Glutamatergic neuron (in vitro differentiated cells): Measurements from ENCODE around the gene GNAZ. TPM values are rescaled to one million over a fixed set of nuclear protein-coding genes. Genes with fewer than 3 reads are reported as not detected.

Experiments
- DNase-seq: peaks from one replicate; pipeline ENCODE4 v3.0.0; 2022
- H3K27ac Mint-ChIP-seq: one replicate; pipeline ENCODE4 v1.8.0; 2020; ENCODE audit warnings: mild to moderate bottlenecking, mixed read lengths, inconsistent platforms; ENCODE audit not compliant: unreplicated experiment
- H3K27me3 Mint-ChIP-seq: one replicate; pipeline ENCODE4 v1.8.0; 2020; ENCODE audit warnings: mild to moderate bottlenecking, moderate library complexity, mixed read lengths, inconsistent platforms; ENCODE audit not compliant: unreplicated experiment
- H3K36me3 Mint-ChIP-seq: one replicate; pipeline ENCODE4 v1.8.0; 2020; ENCODE audit warnings: mild to moderate bottlenecking, mixed read lengths, inconsistent platforms; ENCODE audit not compliant: unreplicated experiment
- H3K4me1 Mint-ChIP-seq: one replicate; pipeline ENCODE4 v1.8.0; 2020; ENCODE audit warnings: mild to moderate bottlenecking, low read depth, mixed read lengths, inconsistent platforms; ENCODE audit not compliant: unreplicated experiment
- H3K4me3 Mint-ChIP-seq: one replicate; pipeline ENCODE4 v1.8.0; 2020; ENCODE audit warnings: mild to moderate bottlenecking, mixed read lengths, inconsistent platforms; ENCODE audit not compliant: unreplicated experiment
- H3K9me3 Mint-ChIP-seq: one replicate; pipeline ENCODE4 v1.8.0; 2020; ENCODE audit warnings: mild to moderate bottlenecking, moderate library complexity, mixed read lengths, inconsistent platforms; ENCODE audit not compliant: unreplicated experiment
- CTCF ChIP-seq: fragments of 200-600 bp; sonication (generic); IDR thresholded peaks from one replicate; pipeline ENCODE4 v1.5.0; 2021; ENCODE audit not compliant: partially characterized antibody, unreplicated experiment
- total RNA-seq: library from RNA; stranded (reverse); fragmentation: NEBNext Ultra II Directional; extraction: Animal tissue kit (Norgen Biotek cat#: 25700); gene quantifications from one replicate; pipeline ENCODE4 v1.2.1, GENCODE V29; 2021; ENCODE audit not compliant: unreplicated experiment

The GNAZ gene
- total RNA-seq, 1 donor from 2014 or later = 82.5 TPM

GRCh38 chr22:23118647-23119493 lies 48.6 kb downstream of the GNAZ start:
- Mint-ChIP-seq H3K9me3 (peaks cover 11% of the 10 kb centered on the region), H3K27me3 (peaks cover 5% of the 10 kb centered on the region), H3K36me3 (peaks cover 5% of the 10 kb centered on the region), H3K27ac (peak overlapping the region; percentile 38), H3K4me1 (peaks cover 18% of the 10 kb centered on the region), H3K4me3 (no peak overlapping the region)
- no peak for DNase-seq
- no peak for TF ChIP-seq CTCF

- peak overlapping the region; percentile 38 for H3K27ac Mint-ChIP-seq
- no peak for TF ChIP-seq CTCF
- DNase-seq = no peak
- H3K4me3 Mint-ChIP-seq = no peak overlapping the region
- peaks cover 6% of the 10 kb centered on the region for H3K27me3 Mint-ChIP-seq
- peaks cover 11% of the 10 kb centered on the region for H3K9me3 Mint-ChIP-seq
- H3K4me1 Mint-ChIP-seq = peaks cover 15% of the 10 kb centered on the region
- H3K36me3 Mint-ChIP-seq = peaks cover 5% of the 10 kb centered on the region
These were observed 49.4 kb downstream of the GNAZ start for GRCh38 chr22:23119494-23120414.

GRCh38 chr22:23120415-23120899 lies 50.1 kb downstream of the GNAZ start:
- Mint-ChIP-seq H3K36me3 (peaks cover 5% of the 10 kb centered on the region), H3K27ac (no peak overlapping the region), H3K27me3 (peaks cover 6% of the 10 kb centered on the region), H3K4me1 (peaks cover 15% of the 10 kb centered on the region), H3K4me3 (no peak overlapping the region), H3K9me3 (peaks cover 11% of the 10 kb centered on the region)
- DNase-seq = no peak
- TF ChIP-seq CTCF = no peak

GRCh38 chr22:23121000-23121421 lies 50.7 kb downstream of the GNAZ start:
- H3K36me3 Mint-ChIP-seq = peaks cover 5% of the 10 kb centered on the region
- H3K27me3 Mint-ChIP-seq = peaks cover 6% of the 10 kb centered on the region
- H3K9me3 Mint-ChIP-seq = peaks cover 11% of the 10 kb centered on the region
- H3K4me1 Mint-ChIP-seq = peaks cover 14% of the 10 kb centered on the region
- H3K27ac Mint-ChIP-seq = no peak overlapping the region
- TF ChIP-seq CTCF = no peak
- DNase-seq = no peak
- no peak overlapping the region for H3K4me3 Mint-ChIP-seq
